Hematopoietic multipotent progenitor cell treated with erythropoietin and hydrocortisone succinate and interleukin-3 and kit ligand, for 6 days (in vitro differentiated cells): ENCODE data around the gene DOCK3.
A peak's percentile ranks its signal among the peaks of the same experiment; 100 is the strongest.

Experiments used
- DNase-seq: peaks from one replicate; pipeline ENCODE4 v3.0.0-alpha.2; 2015

DOCK3 gene

GRCh38 chr3:50674349-50675178, at the start of gene DOCK3:
DOCK3 (plus strand) TSS chr3:50674927; CDS start chr3:50675264, 337 bp downstream.
- peak; percentile 73 for DNase-seq

- no peak for DNase-seq
Measured at GRCh38 chr3:50625231-50626182, 49.2 kb upstream of the DOCK3 start.

- no peak for DNase-seq
Measured at GRCh38 chr3:50626401-50626800, 48.3 kb upstream of the DOCK3 start.

GRCh38 chr3:50627407-50628051, 47.2 kb upstream of the DOCK3 start:
- peak; percentile 56 for DNase-seq

GRCh38 chr3:50628601-50629000, 46.1 kb upstream of the DOCK3 start:
- DNase-seq: no peak

GRCh38 chr3:50630394-50630793, 44.3 kb upstream of the DOCK3 start:
- no peak for DNase-seq

GRCh38 chr3:50630877-50631276, 43.9 kb upstream of the DOCK3 start:
- no peak for DNase-seq

GRCh38 chr3:50632450-50632849, 42.3 kb upstream of the DOCK3 start:
- peak; percentile 70 for DNase-seq

GRCh38 chr3:50633230-50633790, 41.4 kb upstream of the DOCK3 start:
- no peak for DNase-seq

- no peak for DNase-seq
Measured at GRCh38 chr3:50635066-50635465, 39.7 kb upstream of the DOCK3 start.

GRCh38 chr3:50637011-50637410, 37.7 kb upstream of the DOCK3 start:
- DNase-seq: no peak

GRCh38 chr3:50637945-50638344, 36.8 kb upstream of the DOCK3 start:
- DNase-seq: no peak

- no peak for DNase-seq
Measured at GRCh38 chr3:50639055-50639494, 35.7 kb upstream of the DOCK3 start.

GRCh38 chr3:50642382-50642781, 32.3 kb upstream of the DOCK3 start:
- DNase-seq: no peak

GRCh38 chr3:50644561-50644960, 30.2 kb upstream of the DOCK3 start:
- DNase-seq: no peak

GRCh38 chr3:50645378-50645777, 29.3 kb upstream of the DOCK3 start:
- no peak for DNase-seq

- no peak for DNase-seq
Measured at GRCh38 chr3:50648313-50648712, 26.4 kb upstream of the DOCK3 start.

GRCh38 chr3:50648944-50649343, 25.8 kb upstream of the DOCK3 start:
- no peak for DNase-seq

- no peak for DNase-seq
Measured at GRCh38 chr3:50649451-50649931, 25.2 kb upstream of the DOCK3 start.

- DNase-seq: no peak
Measured at GRCh38 chr3:50650018-50650417, 24.7 kb upstream of the DOCK3 start.

- no peak for DNase-seq
Measured at GRCh38 chr3:50651445-50651844, 23.3 kb upstream of the DOCK3 start.

- no peak for DNase-seq
Measured at GRCh38 chr3:50651920-50652529, 22.7 kb upstream of the DOCK3 start.
